Lung (tissue), 12 donors: ENCODE data around the gene PRKG1. TPM values are rescaled to one million over a fixed set of nuclear protein-coding genes. Genes with fewer than 3 reads are reported as not detected.

Experiments used
- ATAC-seq: fragments of 200-7000 bp; cut with Tn5 transposase; one replicate; pipeline ENCODE4 v1.9.1; 2020; ENCODE audit warnings: moderate number of reproducible peaks; ENCODE audit not compliant: insufficient read depth, low FRiP score
- DNase-seq, 3 donors: peaks; one replicate each; pipeline ENCODE4 v3.0.0-alpha.2; 2013 to 2017
- H3K27ac ChIP-seq, 2 donors: one replicate each; pipeline ENCODE4 v1.5.1; 2013; ENCODE audit warnings: mild to moderate bottlenecking in 2 of 2, moderate library complexity in 2 of 2, control low read depth in 1 of 2, inconsistent platforms in 1 of 2, low read depth in 1 of 2, low read length in 1 of 2
- H3K27me3 ChIP-seq, 3 donors: one replicate each; pipeline ENCODE4 v1.5.1; 2013; ENCODE audit warnings: low read length in 2 of 3; ENCODE audit not compliant: control insufficient read depth in 3 of 3, insufficient read depth in 3 of 3
- H3K36me3 ChIP-seq, 4 donors: one replicate each; pipeline ENCODE4 v1.5.1; 2013; ENCODE audit warnings: low read length in 4 of 4, mild to moderate bottlenecking in 1 of 4, moderate library complexity in 1 of 4; ENCODE audit not compliant: control insufficient read depth in 4 of 4, insufficient read depth in 4 of 4
- H3K4me1 ChIP-seq, 5 donors: one replicate each; pipeline ENCODE4 v1.5.1; 2013; ENCODE audit warnings: low read length in 5 of 5, mild to moderate bottlenecking in 2 of 5, moderate library complexity in 1 of 5; ENCODE audit not compliant: control insufficient read depth in 5 of 5, insufficient read depth in 5 of 5
- H3K4me3 ChIP-seq: one replicate; pipeline ENCODE4 v1.5.1; 2013; ENCODE audit warnings: mild to moderate bottlenecking, control low read depth, moderate library complexity
- H3K9ac ChIP-seq, 2 donors: one replicate each; pipeline ENCODE4 v1.5.1; 2013; ENCODE audit warnings: low read length in 2 of 2, control low read depth in 1 of 2; ENCODE audit not compliant: insufficient read depth in 1 of 2
- H3K9me3 ChIP-seq, 4 donors: one replicate each; pipeline ENCODE4 v1.5.1; 2013; ENCODE audit warnings: low read length in 3 of 4, mild to moderate bottlenecking in 1 of 4, moderate library complexity in 1 of 4; ENCODE audit not compliant: control insufficient read depth in 4 of 4, insufficient read depth in 3 of 4
- WGBS, 2 donors: extraction: QIAGEN DNeasy Blood & Tissue Kit; methylation state at CpG; one replicate each; pipeline ENCODE4 v1.1.7; 2013; 5-methylcytosine and 5-hydroxymethylcytosine counted together
- polyA plus RNA-seq, 2 donors: library from polyadenylated mRNA; stranded (reverse); fragments of 200-250 nt; gene quantifications; one replicate each; pipeline ENCODE4 v1.2.1, GENCODE V29; 2013
- total RNA-seq, 2 donors: library from RNA; depleted of rRNA in 1 of 2; stranded (reverse); fragments of >200 nt in 1 of 2; gene quantifications; one replicate each; pipeline ENCODE4 v1.2.1, GENCODE V29; 2014 to 2021
- TF ChIP-seq, protein P1 (sequence below): IDR thresholded peaks from 2 replicates; pipeline ENCODE4 v1.5.1; 2012; ENCODE audit warnings: mild to moderate bottlenecking; ENCODE audit errors: control extremely low read depth, extremely low read depth
- donor health status: control.
- donor health status: control.
- donor health status: Bipolar disorder and iron deficiency.
- donor health status: healthy.
- donor health status: DM: yes; HTN: yes; CAD: no.

The PRKG1 gene
- total and polyA plus RNA-seq, 4 donors = 2.1 to 50.8 (median 15.1) TPM

DNA sequence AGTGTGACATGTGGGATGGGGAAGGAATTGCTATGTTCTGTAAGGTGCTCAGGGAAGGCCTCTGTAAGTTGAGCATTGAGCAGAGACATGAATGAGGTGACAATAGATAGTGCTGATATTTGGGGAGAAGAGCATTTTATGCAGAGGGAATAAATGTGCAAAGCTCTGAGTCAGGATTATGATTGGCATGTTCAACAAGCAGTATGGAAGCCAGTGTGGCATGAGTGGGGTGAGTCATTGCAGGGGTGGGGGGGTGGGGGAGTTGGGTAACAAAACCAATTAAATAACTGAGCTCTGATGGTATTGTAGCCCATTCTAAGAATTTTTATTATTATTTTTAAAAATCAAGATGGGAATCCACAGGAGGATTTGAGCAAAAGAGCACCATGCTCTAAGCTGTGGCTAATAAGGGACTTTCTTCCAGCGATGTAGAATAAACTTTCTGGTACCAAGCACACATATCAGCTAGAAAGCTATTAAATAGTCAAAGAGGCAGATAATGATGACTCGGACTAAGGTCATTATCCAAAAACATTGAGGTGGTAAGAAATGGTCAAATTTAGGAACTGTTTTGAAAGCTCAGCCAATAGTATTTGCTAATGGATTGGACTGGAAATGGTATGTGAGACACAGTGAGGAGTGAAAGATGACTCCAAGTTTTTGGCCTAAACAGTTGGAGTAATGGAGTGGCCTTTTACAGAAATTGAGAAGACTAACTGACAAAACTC, 96.4 kb downstream of the PRKG1 start:
- TF ChIP-seq, protein P1, sequence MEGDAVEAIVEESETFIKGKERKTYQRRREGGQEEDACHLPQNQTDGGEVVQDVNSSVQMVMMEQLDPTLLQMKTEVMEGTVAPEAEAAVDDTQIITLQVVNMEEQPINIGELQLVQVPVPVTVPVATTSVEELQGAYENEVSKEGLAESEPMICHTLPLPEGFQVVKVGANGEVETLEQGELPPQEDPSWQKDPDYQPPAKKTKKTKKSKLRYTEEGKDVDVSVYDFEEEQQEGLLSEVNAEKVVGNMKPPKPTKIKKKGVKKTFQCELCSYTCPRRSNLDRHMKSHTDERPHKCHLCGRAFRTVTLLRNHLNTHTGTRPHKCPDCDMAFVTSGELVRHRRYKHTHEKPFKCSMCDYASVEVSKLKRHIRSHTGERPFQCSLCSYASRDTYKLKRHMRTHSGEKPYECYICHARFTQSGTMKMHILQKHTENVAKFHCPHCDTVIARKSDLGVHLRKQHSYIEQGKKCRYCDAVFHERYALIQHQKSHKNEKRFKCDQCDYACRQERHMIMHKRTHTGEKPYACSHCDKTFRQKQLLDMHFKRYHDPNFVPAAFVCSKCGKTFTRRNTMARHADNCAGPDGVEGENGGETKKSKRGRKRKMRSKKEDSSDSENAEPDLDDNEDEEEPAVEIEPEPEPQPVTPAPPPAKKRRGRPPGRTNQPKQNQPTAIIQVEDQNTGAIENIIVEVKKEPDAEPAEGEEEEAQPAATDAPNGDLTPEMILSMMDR = no peak
- H3K27me3 ChIP-seq = no peaks in the 10 kb centered on the region
- no peaks in the 10 kb centered on the region for H3K9me3 ChIP-seq
- H3K27ac ChIP-seq = no peak overlapping the region
- no peak overlapping the region for H3K4me3 ChIP-seq
- no peak for DNase-seq
- no peak overlapping the region for H3K9ac ChIP-seq
- peaks cover 0 to 2% (median 0%) of the 10 kb centered on the region in 5 donors for H3K4me1 ChIP-seq
- H3K36me3 ChIP-seq = no peaks in the 10 kb centered on the region
- ATAC-seq = no peak
- 94 to 96% methylated on average over 2 of the region's 2 CpGs for WGBS, 2 donors

DNA sequence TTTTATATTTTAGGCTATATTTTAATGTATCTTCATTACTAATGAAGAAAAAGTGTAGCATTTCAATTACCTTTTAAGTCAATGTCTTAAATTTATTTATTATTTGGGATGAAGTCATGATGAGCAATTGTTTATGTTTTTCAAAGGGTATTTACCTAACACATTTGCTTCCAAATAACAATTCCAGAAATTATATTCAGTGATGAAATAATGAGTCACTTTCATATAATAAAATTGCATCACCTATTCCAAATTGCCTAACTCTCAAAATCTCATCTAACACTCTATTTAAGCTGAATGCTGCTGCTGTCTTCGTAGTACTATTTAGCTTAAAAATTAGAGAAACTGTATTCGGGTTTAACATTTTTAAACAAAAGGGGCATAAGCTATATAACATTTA, 97.7 kb downstream of the PRKG1 start:
- H3K4me1 ChIP-seq = peaks cover 0 to 2% (median 0%) of the 10 kb centered on the region in 5 donors
- 87 to 89% methylated on average over 2 of the region's 2 CpGs for WGBS, 2 donors
- no peak overlapping the region for H3K4me3 ChIP-seq
- H3K9ac ChIP-seq = no peak overlapping the region
- no peaks in the 10 kb centered on the region for H3K9me3 ChIP-seq
- H3K27me3 ChIP-seq = no peaks in the 10 kb centered on the region
- no peaks in the 10 kb centered on the region for H3K36me3 ChIP-seq
- ATAC-seq = no peak
- TF ChIP-seq, protein P1 = no peak
- peak in 1 of 3 donors; percentile 20 for DNase-seq
- H3K27ac ChIP-seq = no peak overlapping the region

DNA sequence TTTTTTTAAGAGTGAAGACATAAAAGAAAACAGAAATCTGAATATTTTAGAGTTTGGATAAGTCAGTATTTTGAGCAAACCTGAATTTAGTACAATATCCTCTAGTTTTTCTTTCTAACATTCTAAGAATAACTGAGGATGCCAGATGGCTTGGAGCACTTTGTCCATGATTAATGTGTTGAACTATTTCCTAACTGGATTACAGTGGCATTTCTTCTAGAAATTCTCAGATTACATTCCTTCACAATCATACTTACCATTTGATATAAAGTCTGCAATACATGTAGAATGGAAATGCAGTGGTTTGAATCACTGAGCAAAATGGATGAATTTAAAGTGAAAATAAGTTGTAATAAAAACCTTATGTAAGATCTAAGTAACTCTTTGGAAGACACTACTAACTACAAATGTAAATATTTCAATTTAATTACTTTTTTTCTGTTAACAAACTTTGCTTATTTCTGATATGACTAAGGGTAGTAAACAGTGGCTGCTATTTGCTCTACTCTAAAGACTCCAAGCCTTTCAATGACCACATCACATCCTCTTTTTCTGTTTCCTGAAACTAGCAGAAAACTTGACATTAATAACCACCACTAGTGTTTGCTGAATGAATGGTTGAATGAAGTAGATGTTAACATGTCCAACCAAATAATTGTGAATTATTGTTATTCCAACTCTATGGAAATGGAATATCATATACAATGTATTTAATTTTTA, 102.8 kb downstream of the PRKG1 start:
- DNase-seq = peak in 1 of 3 donors; percentile 16
- Histone ChIP-seq H3K9ac (no peak overlapping the region), H3K4me3 (no peak overlapping the region), H3K9me3 (no peaks in the 10 kb centered on the region), H3K36me3 (no peaks in the 10 kb centered on the region), H3K27ac (no peak overlapping the region), H3K27me3 (no peaks in the 10 kb centered on the region), H3K4me1 (no peaks in the 10 kb centered on the region)
- ATAC-seq = no peak
- TF ChIP-seq, protein P1 = no peak
